Omental fat pad (tissue), 4 donors: Measurements from ENCODE around the gene RCC1. TPM values are rescaled to one million over a fixed set of nuclear protein-coding genes. Genes with fewer than 3 reads are reported as not detected.

Experiments
- ATAC-seq: fragments of 150-250 bp; one replicate; pipeline ENCODE4 v1.9.1; 2016; ENCODE audit warnings: mild to moderate bottlenecking, moderate library complexity; ENCODE audit not compliant: low FRiP score
- DNase-seq: peaks from one replicate; pipeline ENCODE4 v3.0.0-alpha.2; 2019; ENCODE audit warnings: low spot score
- total RNA-seq, 4 donors: library from RNA; depleted of rRNA; stranded (reverse); fragments of >200 nt; gene quantifications; one replicate each; pipeline ENCODE4 v1.1.0, GENCODE V29; 2016
- TF ChIP-seq, protein P1 (sequence below), 3 donors: fragments of 450-650 bp; IDR thresholded peaks; one replicate each; pipeline ENCODE4 v1.5.1; 2016 to 2017; ENCODE audit warnings: antibody characterized with exemption in 3 of 3, mild to moderate bottlenecking in 3 of 3, moderate library complexity in 2 of 3

Gene RCC1
- total RNA-seq, 4 donors from 2014 or later = 15.3 to 32.9 (median 22.1) TPM

- TF ChIP-seq, protein P1, sequence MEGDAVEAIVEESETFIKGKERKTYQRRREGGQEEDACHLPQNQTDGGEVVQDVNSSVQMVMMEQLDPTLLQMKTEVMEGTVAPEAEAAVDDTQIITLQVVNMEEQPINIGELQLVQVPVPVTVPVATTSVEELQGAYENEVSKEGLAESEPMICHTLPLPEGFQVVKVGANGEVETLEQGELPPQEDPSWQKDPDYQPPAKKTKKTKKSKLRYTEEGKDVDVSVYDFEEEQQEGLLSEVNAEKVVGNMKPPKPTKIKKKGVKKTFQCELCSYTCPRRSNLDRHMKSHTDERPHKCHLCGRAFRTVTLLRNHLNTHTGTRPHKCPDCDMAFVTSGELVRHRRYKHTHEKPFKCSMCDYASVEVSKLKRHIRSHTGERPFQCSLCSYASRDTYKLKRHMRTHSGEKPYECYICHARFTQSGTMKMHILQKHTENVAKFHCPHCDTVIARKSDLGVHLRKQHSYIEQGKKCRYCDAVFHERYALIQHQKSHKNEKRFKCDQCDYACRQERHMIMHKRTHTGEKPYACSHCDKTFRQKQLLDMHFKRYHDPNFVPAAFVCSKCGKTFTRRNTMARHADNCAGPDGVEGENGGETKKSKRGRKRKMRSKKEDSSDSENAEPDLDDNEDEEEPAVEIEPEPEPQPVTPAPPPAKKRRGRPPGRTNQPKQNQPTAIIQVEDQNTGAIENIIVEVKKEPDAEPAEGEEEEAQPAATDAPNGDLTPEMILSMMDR (IDR thresholded peaks at IDR 0.05) = no peak
- no peak for DNase-seq
- ATAC-seq = no peak
Measured at GRCh38 chr1:28480308-28480707, 25.5 kb upstream of the RCC1 start.

DNA sequence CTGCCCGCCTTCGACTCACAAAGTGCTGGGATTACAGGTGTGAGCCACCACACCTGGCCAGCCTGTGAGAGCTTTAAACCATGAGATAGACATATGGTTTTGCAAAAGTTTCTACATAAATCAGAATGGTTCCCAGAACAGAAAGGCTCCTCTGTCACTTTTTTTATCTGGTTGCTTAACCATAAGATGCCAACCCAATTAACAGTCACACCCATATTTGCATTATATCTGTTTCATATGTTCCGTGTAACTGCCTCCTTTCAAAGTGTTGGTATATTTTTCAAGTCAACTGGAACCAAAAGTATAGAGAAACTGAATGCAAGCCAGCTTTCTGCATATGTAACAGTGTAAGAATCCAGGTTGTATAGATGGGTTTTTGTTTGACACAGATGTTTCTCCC is 23.7 kb upstream of the RCC1 start:
- ATAC-seq = no peak
- TF ChIP-seq, protein P1 (IDR thresholded peaks at IDR 0.05) = no peak
- no peak for DNase-seq

GRCh38 chr1:28482702-28483101 is 23.1 kb upstream of the RCC1 start:
- DNase-seq (no peak), ATAC-seq (no peak)
- TF ChIP-seq, protein P1 (IDR thresholded peaks at IDR 0.05) = no peak

DNA sequence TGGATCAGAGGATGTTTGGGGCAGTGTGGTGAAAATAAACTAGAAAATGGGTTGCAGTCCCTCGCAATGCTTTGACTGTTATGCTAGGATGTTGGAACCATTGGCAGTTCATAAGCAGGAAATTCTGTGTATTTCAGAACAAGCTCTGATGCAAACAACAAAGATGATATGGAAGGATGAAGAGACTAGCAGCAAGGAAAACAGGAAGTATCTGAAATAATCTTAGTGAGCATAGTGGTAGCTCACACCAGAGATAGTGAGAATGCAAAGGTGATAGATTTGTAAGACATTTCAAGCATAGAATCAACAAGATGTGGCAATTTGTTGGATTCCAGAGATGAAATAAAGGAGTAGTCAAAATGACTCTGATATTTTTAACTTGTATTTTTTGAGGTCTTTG is 11.1 kb upstream of the RCC1 start:
- TF ChIP-seq, protein P1 (IDR thresholded peaks at IDR 0.05) = no peak
- ATAC-seq (no peak), DNase-seq (no peak)

DNA sequence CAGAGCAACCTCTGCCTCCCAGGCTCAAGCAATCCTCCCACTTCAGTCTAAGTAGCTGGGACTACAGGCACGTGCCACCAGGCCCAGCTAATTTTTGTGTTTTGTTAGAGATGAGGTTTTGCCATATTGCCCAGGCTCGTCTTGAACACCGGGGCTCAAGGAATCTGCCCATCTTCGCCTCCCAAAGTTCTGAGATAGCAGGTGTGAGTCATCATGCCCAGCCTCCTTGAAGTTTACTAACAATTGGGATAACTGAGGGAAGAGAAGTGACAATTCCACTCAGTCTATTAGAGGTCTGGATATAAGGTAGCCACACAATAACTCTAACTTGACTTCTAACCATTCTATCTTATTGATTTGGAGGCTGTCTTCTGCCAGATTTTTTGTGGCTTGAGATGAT is 6.3 kb upstream of the RCC1 start:
- DNase-seq (no peak), ATAC-seq (no peak)
- TF ChIP-seq, protein P1 (IDR thresholded peaks at IDR 0.05) = no peak

DNA sequence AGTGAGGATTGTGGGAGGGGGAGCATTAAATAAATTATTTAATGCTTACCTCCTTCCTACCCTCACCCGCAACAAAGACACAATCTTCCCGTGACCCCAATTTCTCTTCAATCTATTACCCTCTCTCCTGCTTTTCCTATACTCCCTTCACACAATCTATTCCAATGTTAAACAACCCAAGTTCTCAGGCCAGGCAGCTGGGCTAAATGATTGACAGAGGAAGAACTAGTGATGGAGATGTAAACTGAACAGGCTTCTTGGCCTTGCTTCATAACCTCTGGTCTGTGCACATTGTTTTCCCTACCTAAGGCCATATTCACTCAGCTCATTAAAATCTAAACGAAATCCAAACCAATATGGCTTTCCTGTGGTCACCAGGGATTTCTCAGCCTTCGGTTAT is 3.9 kb upstream of the RCC1 start:
- TF ChIP-seq, protein P1 (IDR thresholded peaks at IDR 0.05) = no peak
- no peak for ATAC-seq
- DNase-seq = no peak

DNA sequence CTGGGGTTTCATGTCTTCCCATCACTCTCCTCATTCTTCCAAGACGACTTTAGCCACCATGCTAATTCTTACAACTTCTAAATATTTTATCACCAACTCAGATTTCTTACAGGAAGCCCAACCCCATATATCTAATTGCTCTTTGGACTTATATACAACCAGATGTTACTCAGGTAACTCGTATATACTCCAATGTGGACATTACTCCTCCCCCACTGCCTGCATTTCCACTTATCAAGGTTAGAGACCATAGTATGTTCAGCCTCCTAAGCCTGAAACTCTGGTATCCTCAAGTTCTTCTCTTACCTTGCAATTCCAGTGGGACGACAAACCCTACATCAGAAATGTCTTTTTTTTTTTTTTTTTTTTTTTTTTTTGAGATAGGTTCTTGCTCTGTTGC is 2.7 kb upstream of the RCC1 start:
- DNase-seq = no peak
- TF ChIP-seq, protein P1 (IDR thresholded peaks at IDR 0.05) = no peak
- no peak for ATAC-seq
